Activated CD4-positive, alpha-beta T cell treated with anti-CD3 and anti-CD28 coated beads for 36 hours (primary cell): Measurements from ENCODE around the gene RGS9BP. TPM values are rescaled to one million over a fixed set of nuclear protein-coding genes. Genes with fewer than 3 reads are reported as not detected.
A peak's percentile ranks its signal among the peaks of the same experiment; 100 is the strongest.

Experiments used
- ATAC-seq: fragments of 200-7000 bp; cut with Tn5 transposase; one replicate; pipeline ENCODE4 v1.10.0; 2021; ENCODE audit warnings: mild to moderate bottlenecking, moderate library complexity
- CTCF ChIA-PET: fragments of 350-600 bp; sonication (Branson Sonifier 250); formaldehyde crosslinking; loops from one replicate; lab custom pipeline; 2021; ENCODE audit warnings: antibody characterized with exemption; lab: Charles Lee
- POLR2A ChIA-PET: fragments of 350-600 bp; sonication (Branson Sonifier 250); formaldehyde crosslinking; loops from one replicate; lab custom pipeline; 2021; ENCODE audit warnings: antibody characterized with exemption, inconsistent platforms; lab: Charles Lee
- DNase-seq: peaks from one replicate; pipeline ENCODE4 v3.0.0-alpha.2; 2020
- H3K27ac Mint-ChIP-seq: one replicate; pipeline ENCODE4 v1.8.0; 2021; ENCODE audit warnings: mixed read lengths
- H3K27me3 Mint-ChIP-seq: one replicate; pipeline ENCODE4 v1.8.0; 2021; ENCODE audit warnings: mixed read lengths
- H3K36me3 Mint-ChIP-seq: one replicate; pipeline ENCODE4 v1.8.0; 2021; ENCODE audit warnings: low read depth, mixed read lengths
- H3K4me1 Mint-ChIP-seq: one replicate; pipeline ENCODE4 v1.8.0; 2021; ENCODE audit warnings: mixed read lengths
- H3K4me3 Mint-ChIP-seq: one replicate; pipeline ENCODE4 v1.8.0; 2021; ENCODE audit warnings: mild to moderate bottlenecking, moderate library complexity, mixed read lengths
- H3K9me3 Mint-ChIP-seq: one replicate; pipeline ENCODE4 v1.8.0; 2021; ENCODE audit warnings: low read depth, mixed read lengths
- intact Hi-C, 2 experiments: fragments of 100-400 bp; cut with DNase I in 1 of 2; cut with micrococcal nuclease in 1 of 2; formaldehyde crosslinking; loops; one replicate each; pipeline versions ENCODE4 v1.14.2 to v1.15.1; 2022 to 2024; cut with DNase I, micrococcal nuclease
- total RNA-seq, 2 experiments: library from RNA; stranded (reverse); gene quantifications; one replicate each; pipeline ENCODE4 v1.2.3, GENCODE V29; 2021

RGS9BP gene
- total RNA-seq, 2 experiments from 2014 or later: 0.05 to 0.07 TPM

DNA sequence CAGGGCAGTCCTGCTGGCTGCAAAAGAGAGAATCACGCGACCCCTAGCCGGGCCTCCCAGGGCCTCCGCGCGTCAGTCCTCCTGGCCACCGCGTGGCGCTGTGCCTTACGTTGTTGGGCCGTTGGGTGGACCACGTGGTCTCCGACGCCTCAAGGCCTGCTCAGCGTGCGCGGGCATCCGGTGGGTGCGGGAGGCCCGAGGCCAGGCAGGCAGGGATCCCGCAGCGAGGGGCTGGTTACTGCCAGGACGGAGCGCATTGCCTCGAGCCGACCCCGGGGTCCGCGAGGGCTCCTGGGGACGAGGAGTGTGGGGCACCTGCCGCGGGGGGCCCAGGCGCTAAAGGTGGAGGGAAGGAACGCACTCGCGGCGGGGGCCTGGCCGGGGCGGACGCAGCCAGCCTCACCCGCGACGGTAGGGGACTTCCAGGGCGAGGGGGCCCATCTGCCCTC lies 44.0 kb downstream of the RGS9BP start, which contains the start of gene TDRD12:
Gene TDRD12, plus strand, starts transcription at position 157 of the 449 bp plus-strand sequence. CDS start 306 bp downstream, outside the sequence.
- ChIA-PET CTCF (interaction anchor here (0.6 kb wide), 1 partner anchor 22 kb away, joined by 4 read pairs; no protein-coding TSS in a partner anchor), POLR2A (no interaction called here)
- peak; percentile 16 for DNase-seq
- H3K36me3 Mint-ChIP-seq: peaks cover 8% of the 10 kb centered on the region
- H3K27me3 Mint-ChIP-seq: no peaks in the 10 kb centered on the region
- ATAC-seq: no peak
- no peak within 1 kb of the TSS for H3K27ac Mint-ChIP-seq
- no peaks in the 10 kb centered on the region for H3K9me3 Mint-ChIP-seq
- intact Hi-C loops: no loop called here
- no peaks in the 10 kb centered on the region for H3K4me1 Mint-ChIP-seq
- H3K4me3 Mint-ChIP-seq: no peak within 1 kb of the TSS

DNA sequence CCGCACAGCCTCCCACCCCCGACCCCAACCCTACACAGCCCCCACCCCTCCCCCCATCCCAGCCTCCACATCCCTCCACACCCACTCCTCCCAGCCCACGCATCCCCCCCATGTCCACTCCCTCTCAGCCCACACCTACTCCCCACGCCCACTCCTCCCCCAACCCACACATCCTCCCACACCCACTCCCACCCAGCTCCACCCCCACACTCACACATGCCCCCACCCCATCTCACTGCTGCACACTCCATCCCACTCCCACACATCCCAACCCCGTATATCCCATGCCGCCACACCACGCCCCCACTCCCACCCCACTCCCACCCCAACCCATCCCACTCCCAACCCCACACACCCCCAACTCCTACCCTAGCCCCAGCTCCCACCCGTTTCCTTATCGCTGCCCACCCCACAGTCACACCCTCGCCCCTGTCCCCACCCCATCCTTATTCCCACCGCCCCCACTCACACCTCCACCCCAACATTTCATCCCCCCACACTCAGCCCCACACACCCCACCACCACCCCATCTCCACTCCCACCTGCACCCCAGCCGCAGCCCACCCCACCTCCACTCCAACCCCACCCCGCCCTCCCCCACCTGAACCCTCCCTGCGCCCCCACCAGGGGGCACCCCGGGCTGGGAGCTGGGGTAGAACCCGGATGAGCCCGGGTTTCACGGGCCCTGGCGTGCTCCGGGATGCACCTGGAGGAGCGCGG lies 44.7 kb downstream of the RGS9BP start:
- Mint-ChIP-seq H3K27ac (no peak overlapping the region), H3K36me3 (peaks cover 3% of the 10 kb centered on the region), H3K4me3 (no peak overlapping the region), H3K4me1 (no peaks in the 10 kb centered on the region), H3K9me3 (no peaks in the 10 kb centered on the region), H3K27me3 (no peaks in the 10 kb centered on the region)
- POLR2A ChIA-PET: no interaction called here
- DNase-seq (no peak), ATAC-seq (no peak)
- CTCF ChIA-PET: no interaction called here
- intact Hi-C loops: no loop called here

DNA sequence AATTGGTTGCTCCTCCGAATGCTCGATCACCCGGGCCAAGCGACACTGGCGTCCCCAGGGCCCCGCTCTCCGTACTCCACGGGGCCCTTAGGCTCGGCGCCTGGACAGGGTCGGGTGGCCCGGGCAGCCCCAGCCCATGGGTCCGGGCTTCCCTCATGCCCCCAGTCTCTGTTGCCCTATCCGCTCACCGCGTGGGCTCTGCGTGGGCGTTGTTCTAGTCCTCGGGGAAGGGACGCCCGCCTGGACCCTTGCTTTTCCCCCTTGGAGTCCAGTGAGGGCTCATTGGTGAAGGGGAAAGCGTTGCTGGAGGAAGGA lies 45.2 kb downstream of the RGS9BP start:
- no peak for DNase-seq
- no peaks in the 10 kb centered on the region for H3K4me1 Mint-ChIP-seq
- H3K4me3 Mint-ChIP-seq: no peak overlapping the region
- POLR2A ChIA-PET: no interaction called here
- peaks cover 3% of the 10 kb centered on the region for H3K36me3 Mint-ChIP-seq
- intact Hi-C loops: no loop called here
- H3K27me3 Mint-ChIP-seq: no peaks in the 10 kb centered on the region
- CTCF ChIA-PET: no interaction called here
- no peak overlapping the region for H3K27ac Mint-ChIP-seq
- no peaks in the 10 kb centered on the region for H3K9me3 Mint-ChIP-seq
- no peak for ATAC-seq

Other genes with a start within 250 kb of the RGS9BP start
- 100 to 1,000 TPM; 268 to 272 TPM for gene PDCD5, start 94.7 kb upstream of the RGS9BP start, total RNA-seq
- 10 to 100 TPM; 36.6 to 37.0 TPM for gene ANKRD27, start 668 bp upstream of the RGS9BP start, total RNA-seq
- gene NUDT19, start 16.0 kb downstream of the RGS9BP start, total RNA-seq: 10 to 100 TPM; 14.7 to 17.7 TPM
- under 1 TPM; 0.12 to 0.23 TPM for gene TDRD12, start 43.9 kb downstream of the RGS9BP start, total RNA-seq
- under 1 TPM in 1 of 2 experiments, not detected in 1; 0.14 TPM for gene SLC7A9, start 193.9 kb downstream of the RGS9BP start, total RNA-seq